Neural progenitor cell (in vitro differentiated cells): ENCODE results near the gene DLGAP5. TPM values are rescaled to one million over a fixed set of nuclear protein-coding genes. Genes with fewer than 3 reads are reported as not detected.

ENCODE experiments used
- DNase-seq: peaks from one replicate; pipeline ENCODE4 v3.0.0-alpha.2; 2016; ENCODE audit warnings: low spot score
- H2AFZ ChIP-seq: fragments of 200-600 bp; sonication (generic); replicated peaks from 2 replicates; pipeline ENCODE4 v1.6.1; 2016; ENCODE audit warnings: antibody characterized with exemption
- H3F3A ChIP-seq: fragments of 200-600 bp; sonication (generic); 2 replicates; pipeline ENCODE4 v1.6.1; 2016; ENCODE audit warnings: antibody characterized with exemption, low read depth
- H3K27ac ChIP-seq: fragments of 200-600 bp; sonication (generic); 2 replicates; pipeline ENCODE4 v1.5.1; 2016; ENCODE audit warnings: mild to moderate bottlenecking
- H3K27me3 ChIP-seq: fragments of 200-600 bp; sonication (generic); 2 replicates; pipeline ENCODE4 v1.6.1; 2016; ENCODE audit warnings: mild to moderate bottlenecking, moderate library complexity
- H3K36me3 ChIP-seq: fragments of 200-600 bp; sonication (generic); 2 replicates; pipeline ENCODE4 v1.5.1; 2016
- H3K4me1 ChIP-seq: fragments of 200-600 bp; sonication (generic); 2 replicates; pipeline ENCODE4 v1.6.1; 2016; ENCODE audit warnings: mixed run types
- H3K4me2 ChIP-seq: fragments of 200-600 bp; sonication (generic); 2 replicates; pipeline ENCODE4 v1.6.1; 2016
- H3K4me3 ChIP-seq: fragments of 200-600 bp; sonication (generic); 2 replicates; pipeline ENCODE4 v1.5.1; 2016
- H3K79me2 ChIP-seq: fragments of 200-600 bp; sonication (generic); 2 replicates; pipeline ENCODE4 v1.6.1; 2016; ENCODE audit warnings: low read depth
- H3K9ac ChIP-seq: fragments of 200-600 bp; sonication (generic); 2 replicates; pipeline ENCODE4 v1.6.1; 2016
- H3K9me3 ChIP-seq: fragments of 200-600 bp; sonication (generic); 2 replicates; pipeline ENCODE4 v1.5.1; 2016; ENCODE audit warnings: low read depth
- H4K20me1 ChIP-seq: fragments of 200-600 bp; sonication (generic); 2 replicates; pipeline ENCODE4 v1.6.1; 2016; ENCODE audit warnings: low read depth
- H3K27ac Mint-ChIP-seq: 3 replicates; pipeline ENCODE4 v1.8.0; 2021; ENCODE audit warnings: mixed read lengths
- H3K27me3 Mint-ChIP-seq: 2 replicates; pipeline ENCODE4 v1.8.0; 2022; ENCODE audit warnings: low read depth, mild to moderate bottlenecking, inconsistent platforms, moderate library complexity, mixed read lengths; ENCODE audit not compliant: insufficient read depth
- H3K36me3 Mint-ChIP-seq: 3 replicates; pipeline ENCODE4 v1.8.0; 2021; ENCODE audit warnings: mixed read lengths
- H3K4me1 Mint-ChIP-seq: 3 replicates; pipeline ENCODE4 v1.8.0; 2021; ENCODE audit warnings: mixed read lengths
- H3K4me3 Mint-ChIP-seq: 3 replicates; pipeline ENCODE4 v1.8.0; 2021; ENCODE audit warnings: mild to moderate bottlenecking, moderate library complexity, mixed read lengths
- H3K9me3 Mint-ChIP-seq: 3 replicates; pipeline ENCODE4 v1.8.0; 2020; ENCODE audit warnings: mixed read lengths
- EZH2 ChIP-seq: fragments of 200-600 bp; sonication (generic); IDR thresholded peaks from 2 replicates; pipeline ENCODE4 v1.6.1; 2017; ENCODE audit warnings: antibody characterized with exemption, mild to moderate bottlenecking, moderate library complexity
- EZH2phosphoT487 ChIP-seq: fragments of 200-600 bp; sonication (generic); IDR thresholded peaks from 2 replicates; pipeline ENCODE4 v1.6.1; 2017; ENCODE audit warnings: antibody characterized with exemption
- total RNA-seq: library from RNA; depleted of rRNA; stranded (reverse); fragments of >200 nt; gene quantifications from 2 replicates; pipeline ENCODE4 v1.2.3, GENCODE V29; 2015; ENCODE audit warnings: low replicate concordance
- TF ChIP-seq, protein P1 (sequence below): fragments of 200-600 bp; sonication (generic); IDR thresholded peaks from 2 replicates; pipeline ENCODE4 v1.5.1; 2017; ENCODE audit warnings: antibody characterized with exemption, mild to moderate bottlenecking

DLGAP5 gene
- 191 and 313 TPM in 2 replicates for total RNA-seq

GRCh38 chr14:55191203-55192053, at the start of gene DLGAP5:
TSS of gene DLGAP5 (minus strand) at chr14:55191585. CDS start at chr14:55189179, 2,406 bp downstream.
- Histone ChIP-seq H3K36me3 (peaks cover 10% of the 10 kb centered on the region), H3K27ac (no peak within 1 kb of the TSS), H3K27me3 (no peaks in the 10 kb centered on the region), H3K4me2 (peak within 1 kb of the TSS; percentile 97), H3K4me3 (peak within 1 kb of the TSS; percentile 89), H4K20me1 (peaks cover 40% of the 10 kb centered on the region), H3F3A (peaks cover 12% of the 10 kb centered on the region), H3K9me3 (no peaks in the 10 kb centered on the region), H3K9ac (peak within 1 kb of the TSS; percentile 64), H3K79me2 (peaks cover 49% of the 10 kb centered on the region), H2AFZ (peak within 1 kb of the TSS; percentile 77), H3K4me1 (peaks cover 15% of the 10 kb centered on the region)
- Mint-ChIP-seq H3K27me3 (no peaks in the 10 kb centered on the region), H3K9me3 (no peaks in the 10 kb centered on the region), H3K4me3 (peak within 1 kb of the TSS; percentile 96), H3K4me1 (peaks cover 19% of the 10 kb centered on the region), H3K27ac (peak within 1 kb of the TSS; percentile 86), H3K36me3 (peaks cover 10% of the 10 kb centered on the region)
- peak; percentile 97 for DNase-seq
- TF ChIP-seq EZH2phosphoT487: no peak
- TF ChIP-seq, protein P1, sequence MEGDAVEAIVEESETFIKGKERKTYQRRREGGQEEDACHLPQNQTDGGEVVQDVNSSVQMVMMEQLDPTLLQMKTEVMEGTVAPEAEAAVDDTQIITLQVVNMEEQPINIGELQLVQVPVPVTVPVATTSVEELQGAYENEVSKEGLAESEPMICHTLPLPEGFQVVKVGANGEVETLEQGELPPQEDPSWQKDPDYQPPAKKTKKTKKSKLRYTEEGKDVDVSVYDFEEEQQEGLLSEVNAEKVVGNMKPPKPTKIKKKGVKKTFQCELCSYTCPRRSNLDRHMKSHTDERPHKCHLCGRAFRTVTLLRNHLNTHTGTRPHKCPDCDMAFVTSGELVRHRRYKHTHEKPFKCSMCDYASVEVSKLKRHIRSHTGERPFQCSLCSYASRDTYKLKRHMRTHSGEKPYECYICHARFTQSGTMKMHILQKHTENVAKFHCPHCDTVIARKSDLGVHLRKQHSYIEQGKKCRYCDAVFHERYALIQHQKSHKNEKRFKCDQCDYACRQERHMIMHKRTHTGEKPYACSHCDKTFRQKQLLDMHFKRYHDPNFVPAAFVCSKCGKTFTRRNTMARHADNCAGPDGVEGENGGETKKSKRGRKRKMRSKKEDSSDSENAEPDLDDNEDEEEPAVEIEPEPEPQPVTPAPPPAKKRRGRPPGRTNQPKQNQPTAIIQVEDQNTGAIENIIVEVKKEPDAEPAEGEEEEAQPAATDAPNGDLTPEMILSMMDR: no peak
- TF ChIP-seq EZH2: no peak

DNA sequence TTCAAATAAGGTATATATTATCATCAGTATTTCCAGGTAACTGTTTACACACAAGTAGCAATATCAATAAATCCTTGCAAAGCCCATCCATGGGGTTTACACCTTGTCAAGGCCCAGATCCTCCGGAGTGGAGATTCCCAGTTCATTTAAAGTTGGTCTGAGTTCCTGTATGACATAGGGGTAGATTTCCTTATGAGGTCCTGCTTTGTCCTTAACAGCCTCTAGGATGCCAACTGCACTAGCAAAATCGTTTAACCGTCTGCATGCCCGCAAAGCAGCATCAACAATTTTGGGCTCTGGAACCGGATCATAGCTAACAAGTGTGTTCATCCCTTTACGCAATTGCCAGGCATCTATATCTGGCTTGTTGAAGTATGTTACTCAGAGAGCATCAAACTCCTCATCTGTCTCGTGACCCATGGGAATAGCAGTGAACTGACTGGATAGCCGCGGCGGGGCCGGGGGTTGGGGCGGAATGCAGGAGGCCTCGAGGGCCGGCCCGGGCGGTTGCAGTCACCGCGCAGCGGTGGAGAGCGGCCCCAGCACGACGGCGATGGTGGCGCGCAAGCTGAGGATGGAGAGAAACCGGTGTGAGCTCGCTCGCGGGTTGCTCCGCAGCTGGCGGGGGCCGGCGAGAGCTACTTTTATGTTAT, 49.3 kb upstream of the DLGAP5 start:
- no peak overlapping the region for H3K27ac Mint-ChIP-seq
- H2AFZ ChIP-seq: peak overlapping the region; percentile 73
- H3K4me2 ChIP-seq: peak overlapping the region; percentile 48

GRCh38 chr14:55239320-55239719, 47.9 kb upstream of the DLGAP5 start:
- no peak overlapping the region for H3K9ac ChIP-seq
- Mint-ChIP-seq H3K27me3 (peaks cover 4% of the 10 kb centered on the region), H3K27ac (no peak overlapping the region), H3K36me3 (no peaks in the 10 kb centered on the region), H3K4me3 (no peak overlapping the region), H3K9me3 (no peaks in the 10 kb centered on the region), H3K4me1 (no peaks in the 10 kb centered on the region)
- H3K27ac ChIP-seq: no peak overlapping the region
- no peak overlapping the region for H3K4me3 ChIP-seq
- DNase-seq: no peak
- H3K79me2 ChIP-seq: no peaks in the 10 kb centered on the region
- no peaks in the 10 kb centered on the region for H3F3A ChIP-seq
- TF ChIP-seq EZH2phosphoT487: no peak
- no peak for TF ChIP-seq EZH2
- TF ChIP-seq, protein P1: no peak
- H3K36me3 ChIP-seq: no peaks in the 10 kb centered on the region
- H3K4me1 ChIP-seq: no peaks in the 10 kb centered on the region
- H3K4me2 ChIP-seq: no peak overlapping the region
- H4K20me1 ChIP-seq: no peaks in the 10 kb centered on the region
- H3K27me3 ChIP-seq: peaks cover 50% of the 10 kb centered on the region
- no peaks in the 10 kb centered on the region for H3K9me3 ChIP-seq
- H2AFZ ChIP-seq: no peak overlapping the region

More for the DNA sequence above, 49.3 kb upstream of the DLGAP5 start:
- Mint-ChIP-seq H3K4me1 (no peaks in the 10 kb centered on the region), H3K4me3 (no peak overlapping the region), H3K27me3 (peaks cover 2% of the 10 kb centered on the region), H3K9me3 (no peaks in the 10 kb centered on the region), H3K36me3 (no peaks in the 10 kb centered on the region)
- Histone ChIP-seq H3K9ac (no peak overlapping the region), H3K9me3 (no peaks in the 10 kb centered on the region), H3K79me2 (no peaks in the 10 kb centered on the region), H4K20me1 (no peaks in the 10 kb centered on the region), H3K4me3 (peak overlapping the region; percentile 0), H3K36me3 (no peaks in the 10 kb centered on the region), H3K27ac (no peak overlapping the region), H3F3A (no peaks in the 10 kb centered on the region), H3K4me1 (no peaks in the 10 kb centered on the region), H3K27me3 (peaks cover 38% of the 10 kb centered on the region)
- TF ChIP-seq, protein P1: no peak
- no peak for TF ChIP-seq EZH2
- no peak for TF ChIP-seq EZH2phosphoT487
- peak; percentile 73 for DNase-seq
